Stimulated activated CD4-positive, alpha-beta T cell treated with anti-CD3 and anti-CD28 coated beads, Interleukin-15, amount 100 ng/mL, for 24 hours (primary cell): Measurements from ENCODE around the gene ENO3.
"Not testable (repeated sequence)": the region's sequence is repeated elsewhere in the genome, so short reads cannot be mapped to it uniquely, and the experiment has no call there.

ENCODE experiments used
- DNase-seq: peaks from one replicate; pipeline ENCODE4 v3.0.0-alpha.2; 2020

Gene ENO3

DNA sequence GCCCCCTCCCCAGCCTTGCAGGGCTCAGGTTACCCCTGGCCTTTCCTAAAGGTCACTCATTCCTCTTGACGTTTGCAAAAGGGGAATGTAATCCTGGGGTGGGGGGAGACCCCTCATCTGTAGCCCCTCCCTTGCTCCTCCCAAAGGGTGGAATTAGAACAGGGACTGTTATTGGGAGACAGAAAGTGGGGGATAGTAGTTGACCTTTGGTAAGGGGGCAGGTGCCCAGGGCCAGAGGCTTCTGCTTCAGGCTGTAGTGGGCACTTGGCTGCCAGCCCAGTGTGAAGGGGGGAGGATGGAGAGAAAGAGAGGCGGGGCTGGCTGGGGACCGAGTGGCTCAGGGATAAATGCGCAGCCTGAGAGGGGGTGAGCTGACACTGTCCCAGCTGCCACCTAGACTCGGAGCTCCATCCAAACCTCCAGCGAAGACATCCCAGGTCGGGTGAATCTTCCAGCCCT, at the start of gene ENO3:
ENO3 (plus strand) TSS at position 374 of the 459 bp plus-strand sequence. CDS start 711 bp downstream, outside the sequence.
- no peak for DNase-seq

DNA sequence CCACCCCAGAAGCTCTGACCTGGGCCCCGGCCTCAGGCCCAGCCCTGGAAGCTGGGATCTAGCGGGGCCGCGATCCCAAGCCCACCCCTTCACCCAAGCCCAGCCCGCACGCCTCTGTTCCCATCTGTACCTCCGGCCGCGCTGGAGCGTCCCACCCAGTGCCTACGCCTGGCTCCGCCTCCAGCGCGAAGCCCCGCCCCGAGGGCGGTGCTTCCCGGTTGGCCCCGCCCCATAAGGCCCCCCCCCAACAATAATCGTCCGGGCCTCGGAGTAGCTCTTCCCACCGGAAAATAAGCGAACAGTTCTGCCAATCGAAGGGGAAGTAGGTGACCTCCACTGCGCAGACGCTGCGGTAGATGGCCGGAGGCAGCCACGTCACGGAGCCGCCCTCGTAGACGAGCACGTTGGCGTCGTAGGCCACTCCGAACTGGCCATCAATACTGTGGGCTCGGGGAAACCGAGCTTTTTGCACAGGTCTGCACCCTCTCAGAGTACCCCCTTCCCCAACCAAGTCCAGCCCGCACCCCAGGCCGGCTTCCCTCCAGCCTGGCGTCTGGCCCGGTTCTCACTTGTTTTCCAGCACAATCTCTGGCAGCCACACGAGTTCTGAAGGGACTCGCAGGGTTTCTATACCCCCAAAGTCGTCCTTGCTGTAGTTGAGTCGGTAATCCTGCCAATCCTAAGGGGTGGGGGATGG, 49.1 kb upstream of the ENO3 start:
- DNase-seq = no peak

DNA sequence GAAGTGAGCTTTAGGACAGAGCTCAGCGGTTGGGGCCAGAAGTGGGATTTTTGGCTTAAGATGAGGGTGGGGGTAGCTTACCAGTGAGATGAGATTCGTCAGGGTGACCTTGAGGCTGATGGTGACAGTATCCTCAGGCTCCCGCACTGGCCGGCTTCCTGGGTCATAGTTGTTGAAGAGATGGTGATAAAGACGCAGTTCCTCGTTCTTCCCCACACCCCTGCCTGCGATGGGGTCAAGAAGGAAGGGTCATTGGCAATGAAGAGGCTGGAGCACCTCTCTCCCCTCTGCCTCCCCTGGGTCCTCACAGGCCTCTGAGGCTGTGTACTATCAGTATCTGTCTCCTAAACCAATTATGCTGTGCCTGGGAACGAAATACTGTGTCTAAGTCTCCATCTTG, 48.4 kb upstream of the ENO3 start:
- DNase-seq = no peak

DNA sequence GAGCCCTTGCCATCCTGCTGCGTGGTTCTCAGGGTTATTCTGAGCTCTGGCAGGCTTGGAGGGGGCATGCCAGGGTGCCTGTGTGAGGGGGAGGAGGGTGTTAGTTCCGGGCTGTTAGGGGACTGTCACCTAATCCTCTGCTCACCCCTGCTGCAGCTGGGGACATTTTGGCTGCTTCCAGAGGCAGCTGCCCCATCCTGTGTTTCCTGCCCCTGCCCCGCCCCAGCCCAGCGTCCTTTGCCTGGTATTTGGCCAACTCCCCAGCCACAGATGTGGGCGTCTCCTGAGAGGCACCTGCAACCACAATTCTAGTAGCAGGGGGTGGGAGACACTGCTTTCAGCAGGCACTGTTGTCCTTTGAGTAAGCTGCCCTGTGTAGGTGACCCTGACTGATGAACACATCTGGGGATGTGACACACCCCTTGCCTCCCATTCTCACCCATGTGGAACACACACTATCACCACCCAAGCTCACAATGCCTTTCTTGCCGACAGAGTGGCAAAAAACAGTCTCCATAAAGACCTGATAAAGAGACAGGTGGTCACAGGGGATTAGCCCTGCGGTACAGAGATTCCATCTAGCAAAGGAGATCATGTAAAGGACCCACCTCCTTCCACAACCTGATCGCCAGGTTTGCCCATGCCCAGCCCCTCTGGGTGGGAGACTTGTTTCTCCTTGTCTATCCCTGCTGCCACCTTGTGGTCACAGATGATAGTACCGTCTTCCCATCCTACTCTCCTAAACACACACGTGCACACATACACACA, 47.7 kb upstream of the ENO3 start, which contains the start of gene CHRNE:
CHRNE (minus strand) TSS at position 48 of the 768 bp plus-strand sequence; CDS start at position 13, 35 bp downstream.
- DNase-seq = peak; percentile 88

DNA sequence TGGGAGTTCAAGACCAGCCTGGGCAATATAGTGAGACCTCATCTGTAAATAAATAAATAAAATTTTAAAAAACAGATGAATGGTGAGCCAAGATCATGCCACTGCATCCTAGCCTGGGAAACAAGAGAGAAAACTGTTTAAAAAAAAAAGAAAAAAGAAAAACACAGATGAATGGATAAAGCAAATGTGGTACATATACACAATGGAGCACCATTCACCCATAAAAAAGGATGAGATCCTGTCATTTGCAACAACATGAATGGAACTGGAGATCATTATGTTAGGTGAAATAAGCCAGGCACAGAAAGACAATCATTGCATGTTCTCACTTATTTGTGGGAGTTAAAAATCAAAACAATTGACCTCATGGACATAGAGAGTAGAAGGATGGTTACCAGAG, 44.3 kb upstream of the ENO3 start:
- not testable (repeated sequence) for DNase-seq

DNA sequence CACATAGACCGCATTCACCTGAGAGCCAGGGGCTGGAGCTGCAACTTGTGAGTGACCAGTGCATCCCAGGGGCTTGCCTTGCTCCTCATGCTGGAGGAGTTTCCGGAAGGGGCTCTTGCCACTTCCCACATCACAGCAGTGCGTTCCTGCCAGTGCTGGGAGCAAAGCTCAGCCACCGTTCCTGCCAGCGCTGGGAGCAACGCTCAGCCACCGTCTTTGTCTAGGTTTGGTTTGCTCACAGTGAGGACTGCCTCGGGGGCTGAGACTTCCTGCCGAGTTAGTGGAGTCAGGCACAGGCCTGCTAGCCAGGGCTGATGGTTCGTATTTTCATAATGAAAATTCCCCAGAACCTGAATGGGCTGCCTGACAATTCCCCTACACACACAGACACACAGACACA, 42.6 kb upstream of the ENO3 start:
- peak; percentile 31 for DNase-seq

DNA sequence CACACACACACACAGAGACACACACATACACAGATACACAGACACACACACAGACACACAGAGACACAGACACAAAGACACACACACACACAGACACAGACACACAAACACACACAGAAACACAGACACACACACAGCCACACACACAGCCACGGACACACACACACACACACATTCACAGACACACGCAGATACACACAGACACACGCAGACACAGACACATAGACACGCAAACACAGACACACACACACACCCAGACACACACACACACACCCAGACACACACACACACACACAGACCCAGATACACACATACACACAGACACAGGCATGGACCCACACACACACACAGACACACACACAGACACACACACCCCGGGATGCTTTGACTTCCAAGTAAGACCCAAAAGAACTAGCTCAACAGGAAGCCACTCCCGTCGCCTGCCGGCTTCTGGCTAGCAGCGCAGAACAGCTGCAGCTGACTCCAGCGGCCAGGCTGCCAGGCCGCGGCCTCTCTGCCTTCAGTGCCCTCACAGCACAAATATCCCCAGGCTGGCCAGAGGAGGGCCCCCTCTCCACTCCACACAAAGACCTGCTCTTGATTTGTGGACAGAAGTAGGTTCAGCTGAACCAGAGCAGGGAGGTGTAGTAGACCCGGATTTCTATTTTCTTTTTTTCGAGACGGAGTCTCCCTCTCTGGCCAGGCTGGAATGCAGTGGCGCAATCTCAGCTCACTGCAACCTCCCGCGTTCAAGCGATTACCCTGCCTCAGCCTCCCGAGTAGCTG, 42.0 kb upstream of the ENO3 start:
- DNase-seq = peak; percentile 80

DNA sequence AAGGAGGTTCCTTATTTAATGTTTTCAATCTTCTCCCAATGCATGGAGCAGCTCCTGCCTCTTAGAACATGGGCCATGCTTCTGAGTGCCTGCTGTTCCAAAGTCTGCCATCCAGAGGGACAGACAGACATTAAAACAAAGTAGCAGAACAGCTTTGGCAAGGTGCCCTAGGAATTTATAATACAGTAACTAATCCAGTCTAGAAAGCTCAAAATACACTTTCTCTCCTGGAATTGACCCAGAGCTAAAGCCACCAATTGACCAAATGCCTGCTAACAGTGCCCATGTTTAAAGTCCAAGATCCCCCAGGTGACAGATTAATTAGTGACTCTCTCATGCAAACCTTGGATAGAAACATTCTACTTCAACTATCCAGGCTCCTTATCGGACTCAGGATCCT, 36.9 kb upstream of the ENO3 start:
- no peak for DNase-seq

DNA sequence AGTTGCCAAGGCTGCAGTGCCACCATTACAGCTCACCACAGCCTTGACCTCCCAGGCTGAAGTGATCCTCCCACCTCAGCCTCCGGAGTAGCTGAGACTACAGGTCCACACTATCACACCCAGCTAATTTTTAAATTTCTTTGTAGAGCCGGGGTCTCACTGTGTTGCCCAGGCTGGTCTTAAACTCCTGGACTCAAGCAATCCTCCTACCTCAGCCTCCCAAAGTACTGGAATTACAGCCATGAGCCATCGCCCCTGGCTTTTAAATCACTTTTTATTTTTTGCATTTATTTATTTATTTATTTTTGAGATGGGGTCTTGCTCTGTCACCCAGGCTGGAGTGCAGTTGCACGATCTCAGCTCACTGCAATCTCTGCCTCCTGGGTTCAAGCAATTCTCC, 36.4 kb upstream of the ENO3 start:
- not testable (repeated sequence) for DNase-seq

DNA sequence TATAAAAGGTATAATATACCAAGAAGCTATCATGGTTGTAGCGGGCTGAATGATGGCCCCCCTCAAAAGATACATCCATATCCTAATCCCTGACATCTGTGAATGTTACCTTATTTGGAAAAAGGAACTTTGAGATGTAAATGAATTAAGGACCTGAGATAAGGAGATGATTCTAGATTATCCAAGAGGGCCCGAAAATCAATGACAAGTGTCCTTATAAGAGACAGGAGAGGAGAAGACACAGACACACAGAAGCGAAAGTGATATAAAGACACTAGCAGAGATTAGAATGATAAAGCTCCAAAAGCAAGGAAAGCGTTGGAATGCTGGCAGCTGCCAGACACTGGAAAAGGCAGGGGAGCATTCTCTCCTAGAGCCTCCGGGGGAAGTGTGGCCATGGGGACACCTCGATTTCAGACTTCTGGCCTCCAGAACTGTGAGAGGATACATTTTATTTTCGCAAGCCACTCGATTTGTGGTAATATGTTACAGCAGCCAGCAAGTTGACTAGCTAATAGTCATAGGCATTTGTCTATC, 31.3 kb upstream of the ENO3 start:
- no peak for DNase-seq

DNA sequence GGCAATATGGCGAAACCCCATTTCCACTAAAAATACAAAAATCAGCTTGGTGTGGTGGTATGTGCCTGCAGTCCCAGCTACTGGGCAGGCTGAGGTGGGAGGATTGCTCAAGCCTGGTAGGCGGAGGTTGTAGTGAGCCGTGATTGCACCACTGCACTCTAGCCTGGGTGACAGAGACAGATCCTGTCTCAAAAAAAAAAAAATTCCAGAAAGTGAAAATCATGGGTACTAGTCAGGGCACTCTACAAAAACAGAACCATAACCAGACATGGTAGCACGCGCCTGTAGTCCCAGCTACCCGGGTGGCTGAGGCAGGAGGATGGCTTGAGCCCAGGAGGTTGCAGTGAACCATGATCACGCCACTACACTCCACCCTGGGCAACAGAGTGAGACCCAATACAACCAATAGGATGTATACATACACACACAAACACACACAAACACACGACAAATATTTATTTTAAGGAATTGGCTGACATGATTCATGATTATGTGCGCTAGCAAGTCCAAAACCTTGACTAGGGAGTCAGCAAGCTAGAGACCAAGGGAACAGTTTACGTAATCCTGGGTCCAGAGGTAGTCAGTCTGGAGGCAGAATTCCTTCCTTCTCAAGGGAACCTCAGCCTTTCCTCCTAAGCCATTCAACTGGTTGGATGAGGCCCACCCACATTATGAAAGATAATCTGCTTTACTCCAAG, 30.4 kb upstream of the ENO3 start:
- no peak for DNase-seq

DNA sequence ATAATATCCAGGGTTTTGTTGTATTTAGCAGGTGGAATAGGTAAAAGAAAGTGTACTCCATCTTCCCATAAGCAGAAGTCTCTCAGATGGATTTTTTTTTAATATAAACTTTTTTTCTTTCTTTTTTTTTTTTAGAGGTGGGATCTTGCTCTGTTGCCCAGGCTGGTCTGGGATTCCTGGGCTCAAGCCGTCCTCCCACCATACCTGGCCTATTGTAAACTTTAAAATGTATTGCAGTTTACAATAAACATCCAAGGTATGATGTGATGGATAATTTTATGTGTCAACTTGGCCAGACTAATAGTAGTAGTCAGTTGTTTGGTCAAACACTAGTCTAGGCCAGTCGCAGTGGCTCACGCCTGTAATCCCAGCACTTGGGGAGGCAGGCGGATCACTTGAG, 29.6 kb upstream of the ENO3 start:
- DNase-seq = no peak

DNA sequence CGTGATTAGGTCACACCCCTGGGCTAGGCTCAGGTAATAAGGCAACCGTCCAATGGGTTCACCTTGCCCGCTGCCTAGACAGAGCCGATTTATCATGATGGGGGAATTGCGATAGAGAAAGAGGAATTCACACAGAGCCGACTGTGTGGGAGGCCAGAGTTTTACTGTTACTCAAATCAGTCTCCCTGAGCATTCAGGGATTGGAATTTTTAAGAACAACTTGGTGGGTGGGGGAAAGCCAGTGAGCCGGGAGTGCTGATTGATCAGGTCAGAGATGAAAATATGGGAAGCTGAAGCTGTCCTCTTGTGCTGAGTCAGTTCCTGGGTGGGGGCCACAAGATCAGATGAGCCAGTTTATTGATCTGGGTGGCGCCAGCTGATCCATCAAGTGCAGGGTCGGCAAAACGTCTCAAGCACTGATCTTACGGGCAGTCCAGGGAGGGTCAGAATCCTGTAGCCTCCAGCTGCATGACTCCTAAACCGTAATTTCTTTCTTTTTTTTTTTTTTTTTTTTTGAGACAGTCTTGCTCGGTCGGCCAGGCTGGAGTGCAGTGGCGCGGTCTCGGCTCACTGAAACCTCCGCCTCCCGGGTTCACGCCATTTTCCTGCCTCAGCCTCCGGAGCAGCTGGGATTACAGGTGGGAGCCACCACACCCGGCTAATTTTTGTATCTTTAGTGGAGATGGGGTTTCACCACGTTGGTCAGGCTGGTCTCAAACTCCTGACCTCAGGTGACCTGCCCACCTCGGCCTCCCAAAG, 24.2 kb upstream of the ENO3 start:
- not testable (repeated sequence) for DNase-seq

DNA sequence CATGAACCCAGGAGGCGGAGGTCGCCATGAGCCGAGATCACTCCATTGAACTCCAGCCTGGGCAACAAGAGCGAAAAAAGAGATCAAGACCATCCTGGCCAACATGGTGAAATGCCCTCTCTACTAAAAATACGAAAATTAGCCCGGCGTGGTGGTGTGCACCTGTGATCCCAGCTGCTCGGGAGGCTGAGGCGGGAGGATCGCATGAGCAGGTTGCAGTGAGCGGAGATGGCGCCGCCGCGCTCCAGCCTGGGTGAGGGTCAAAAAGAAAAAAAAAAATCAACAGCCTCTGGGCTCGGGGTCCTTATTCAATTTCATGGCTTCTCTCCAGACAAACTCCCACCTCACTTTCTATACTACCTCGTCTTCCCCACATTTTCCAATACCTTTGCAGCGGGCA, 22.0 kb upstream of the ENO3 start:
- DNase-seq = no peak

DNA sequence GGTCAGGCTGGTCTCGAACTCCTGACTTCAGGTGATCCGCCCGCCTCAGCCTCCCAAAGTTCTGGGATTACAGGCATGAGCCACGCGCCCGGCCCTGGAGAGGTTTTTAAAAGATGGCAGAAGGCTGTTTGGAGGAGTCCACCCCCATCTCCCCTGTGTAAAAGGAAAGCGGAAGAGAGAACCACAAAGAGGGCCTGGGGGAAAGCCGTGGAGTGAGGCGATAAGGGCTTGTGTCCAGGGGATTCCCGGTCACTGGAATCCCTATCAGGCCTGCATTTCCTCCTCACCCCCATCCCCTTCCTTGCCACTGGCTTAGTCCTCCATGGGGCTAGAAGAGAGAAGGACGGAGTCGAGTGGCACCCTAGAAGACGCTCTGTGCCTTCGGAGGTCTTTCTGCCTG, 19.0 kb upstream of the ENO3 start, which contains the start of gene GP1BA:
GP1BA (plus strand) TSS at position 315 of the 400 bp plus-strand sequence. CDS start 328 bp downstream, outside the sequence.
- DNase-seq = no peak

DNA sequence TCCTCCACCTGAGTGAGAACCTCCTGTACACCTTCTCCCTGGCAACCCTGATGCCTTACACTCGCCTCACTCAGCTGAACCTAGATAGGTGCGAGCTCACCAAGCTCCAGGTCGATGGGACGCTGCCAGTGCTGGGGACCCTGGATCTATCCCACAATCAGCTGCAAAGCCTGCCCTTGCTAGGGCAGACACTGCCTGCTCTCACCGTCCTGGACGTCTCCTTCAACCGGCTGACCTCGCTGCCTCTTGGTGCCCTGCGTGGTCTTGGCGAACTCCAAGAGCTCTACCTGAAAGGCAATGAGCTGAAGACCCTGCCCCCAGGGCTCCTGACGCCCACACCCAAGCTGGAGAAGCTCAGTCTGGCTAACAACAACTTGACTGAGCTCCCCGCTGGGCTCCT, 18.2 kb upstream of the ENO3 start:
- no peak for DNase-seq

DNA sequence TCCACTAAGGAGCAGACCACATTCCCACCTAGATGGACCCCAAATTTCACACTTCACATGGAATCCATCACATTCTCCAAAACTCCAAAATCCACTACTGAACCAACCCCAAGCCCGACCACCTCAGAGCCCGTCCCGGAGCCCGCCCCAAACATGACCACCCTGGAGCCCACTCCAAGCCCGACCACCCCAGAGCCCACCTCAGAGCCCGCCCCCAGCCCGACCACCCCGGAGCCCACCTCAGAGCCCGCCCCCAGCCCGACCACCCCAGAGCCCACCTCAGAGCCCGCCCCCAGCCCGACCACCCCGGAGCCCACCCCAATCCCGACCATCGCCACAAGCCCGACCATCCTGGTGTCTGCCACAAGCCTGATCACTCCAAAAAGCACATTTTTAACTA, 17.3 kb upstream of the ENO3 start:
- DNase-seq = no peak

DNA sequence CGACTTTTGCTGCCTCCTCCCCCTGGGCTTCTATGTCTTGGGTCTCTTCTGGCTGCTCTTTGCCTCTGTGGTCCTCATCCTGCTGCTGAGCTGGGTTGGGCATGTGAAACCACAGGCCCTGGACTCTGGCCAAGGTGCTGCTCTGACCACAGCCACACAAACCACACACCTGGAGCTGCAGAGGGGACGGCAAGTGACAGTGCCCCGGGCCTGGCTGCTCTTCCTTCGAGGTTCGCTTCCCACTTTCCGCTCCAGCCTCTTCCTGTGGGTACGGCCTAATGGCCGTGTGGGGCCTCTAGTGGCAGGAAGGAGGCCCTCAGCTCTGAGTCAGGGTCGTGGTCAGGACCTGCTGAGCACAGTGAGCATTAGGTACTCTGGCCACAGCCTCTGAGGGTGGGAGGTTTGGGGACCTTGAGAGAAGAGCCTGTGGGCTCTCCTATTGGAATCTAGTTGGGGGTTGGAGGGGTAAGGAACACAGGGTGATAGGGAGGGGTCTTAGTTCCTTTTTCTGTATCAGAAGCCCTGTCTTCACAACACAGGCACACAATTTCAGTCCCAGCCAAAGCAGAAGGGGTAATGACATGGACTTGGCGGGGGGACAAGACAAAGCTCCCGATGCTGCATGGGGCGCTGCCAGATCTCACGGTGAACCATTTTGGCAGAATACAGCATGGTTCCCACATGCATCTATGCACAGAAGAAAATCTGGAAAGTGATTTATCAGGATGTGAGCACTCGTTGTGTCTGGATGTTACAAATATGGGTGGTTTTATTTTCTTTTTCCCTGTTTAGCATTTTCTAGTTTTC, 16.5 kb upstream of the ENO3 start:
- DNase-seq = peak; percentile 36

DNA sequence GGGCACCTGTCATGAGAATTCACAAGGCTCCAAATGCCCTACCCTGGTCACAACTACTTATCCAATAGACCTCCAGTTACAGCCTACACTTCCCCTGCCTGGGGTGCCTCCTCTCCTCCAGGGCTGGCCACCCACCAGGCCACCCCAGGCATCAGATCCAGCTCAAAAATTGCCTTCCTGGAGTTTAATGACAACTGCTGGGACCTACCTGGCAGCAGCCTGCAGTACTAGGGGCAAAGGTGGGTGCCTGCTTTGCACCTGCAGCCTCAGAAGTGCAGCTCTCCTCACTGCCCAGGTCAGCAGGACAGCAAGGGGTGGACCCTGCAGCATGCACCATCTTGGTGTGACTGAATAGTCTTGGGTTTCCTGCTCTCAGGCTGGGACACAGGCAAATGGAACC, 15.3 kb upstream of the ENO3 start:
- DNase-seq = no peak

DNA sequence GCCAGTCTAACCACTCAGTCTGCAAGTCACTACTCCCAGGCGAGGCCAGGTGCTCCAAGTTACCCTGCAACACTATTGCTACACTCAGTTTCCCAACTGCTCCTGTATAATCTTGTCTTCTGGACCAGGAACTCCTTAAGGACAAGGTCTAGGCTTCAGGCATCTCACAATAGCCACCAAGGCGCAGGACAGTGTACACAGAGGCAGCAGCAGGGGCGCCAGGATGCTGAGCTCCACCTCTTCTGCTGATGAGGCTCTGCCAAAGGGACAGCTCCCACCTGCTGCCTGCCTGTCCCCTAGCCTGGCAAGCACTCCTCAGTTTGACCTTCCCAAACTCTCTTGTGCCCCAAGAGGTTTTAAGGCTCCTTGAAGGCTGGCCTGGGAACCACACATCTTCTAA, 14.5 kb upstream of the ENO3 start:
- DNase-seq = no peak

DNA sequence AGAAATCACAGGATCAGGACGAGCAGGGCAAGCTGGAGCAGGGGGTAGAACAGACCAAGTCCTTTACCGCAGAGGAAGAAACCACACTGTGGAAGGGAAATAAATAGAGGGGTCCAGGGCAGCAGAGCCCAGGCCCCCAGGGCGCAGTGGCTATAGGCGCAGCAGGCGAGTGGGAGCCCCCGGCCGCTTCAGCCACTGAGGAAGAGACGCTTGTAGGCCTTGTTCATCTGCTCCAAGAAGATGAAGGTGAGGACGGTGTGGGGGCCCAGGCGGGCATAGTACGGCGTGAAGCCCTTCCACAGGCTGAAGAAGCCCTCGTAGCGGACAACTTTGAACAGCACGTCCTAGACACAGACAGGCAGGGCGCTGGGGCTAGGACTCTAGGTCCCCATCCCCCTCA, 13.4 kb upstream of the ENO3 start:
- no peak for DNase-seq
